Measurements from ENCODE around the gene SMKR1.

DNA sequence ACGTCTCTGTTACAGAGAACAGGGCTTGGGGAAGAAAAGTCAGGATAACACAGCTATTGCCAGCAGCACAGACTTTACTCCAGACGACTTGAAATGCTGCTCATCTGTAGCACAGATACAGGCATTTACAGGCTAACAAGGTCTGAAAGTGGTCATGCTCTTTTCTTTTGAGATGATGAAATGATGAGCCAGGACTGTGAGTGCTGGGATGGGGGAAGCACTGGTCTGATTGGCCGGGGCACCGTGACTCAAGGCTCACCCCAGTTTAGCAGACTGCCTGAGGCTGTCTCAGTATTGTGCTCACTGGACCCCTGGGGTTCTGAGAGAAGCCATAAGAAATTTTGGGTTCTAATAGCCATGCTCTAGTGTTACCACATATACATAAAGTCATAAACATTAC is 12.4 kb downstream of the SMKR1 start:
- no peak for TF ChIP-seq CTCF (optimal IDR thresholded peaks at IDR 0.05 in 1 of 3, IDR thresholded peaks at IDR 0.05 in 1 of 3, conservative IDR thresholded peaks at IDR 0.05 in 1 of 3; ENCODE audit: extremely low read depth in 1 of 3, insufficient read depth in 2 of 3, low read length in 3 of 3)
- TF ChIP-seq EZH2 (IDR thresholded peaks at IDR 0.05; ENCODE audit: low read length) = no peak

Measured in keratinocyte (primary cell).